HepG2 (cell line): ENCODE data around the gene MAGI1.

ENCODE experiments used
- CBX5 ChIP-seq: sonication (generic); formaldehyde crosslinking; IDR thresholded peaks from 2 replicates; pipeline ENCODE4 v1.4.0; 2020; ENCODE audit warnings: missing genetic modification reagents, borderline replicate concordance
- FOXK2 ChIP-seq: fragments of 450-650 bp; IDR thresholded peaks from 2 replicates; pipeline ENCODE4 v1.6.1; 2016
- KDM1A ChIP-seq: IDR thresholded peaks from 2 replicates; pipeline ENCODE4 v1.6.1; 2016; ENCODE audit warnings: missing compliant biosample characterization
- KDM6A ChIP-seq: IDR thresholded peaks from 2 replicates; pipeline ENCODE4 v1.6.1; 2016; ENCODE audit warnings: low read depth
- MYC ChIP-seq: sonication (generic); formaldehyde crosslinking; IDR thresholded peaks from 2 replicates; pipeline ENCODE4 v1.9.0; 2021; ENCODE audit warnings: missing genetic modification reagents, borderline replicate concordance
- NFYB ChIP-seq: sonication (generic); formaldehyde crosslinking; IDR thresholded peaks from 2 replicates; pipeline ENCODE4 v1.4.0; 2020; ENCODE audit warnings: missing genetic modification reagents
- POLR2A ChIP-seq, 2 experiments: IDR thresholded peaks; 2 replicates each; pipeline ENCODE4 v1.6.1; 2011; ENCODE audit warnings: low read depth in 2 of 2, low read length in 2 of 2, mild to moderate bottlenecking in 1 of 2, moderate library complexity in 1 of 2; ENCODE audit not compliant: insufficient read depth in 1 of 2
- TARDBP ChIP-seq: sonication (generic); formaldehyde crosslinking; IDR thresholded peaks from 2 replicates; pipeline ENCODE4 v1.8.0; 2022; ENCODE audit warnings: mild to moderate bottlenecking, missing genetic modification reagents
- ZKSCAN5 ChIP-seq: sonication (generic); formaldehyde crosslinking; IDR thresholded peaks from 2 replicates; pipeline ENCODE4 v1.5.1; 2020; ENCODE audit warnings: mild to moderate bottlenecking, missing genetic modification reagents
- ZNF496 ChIP-seq: sonication (generic); formaldehyde crosslinking; IDR thresholded peaks from 2 replicates; pipeline ENCODE4 v1.8.1; 2023; ENCODE audit warnings: mild to moderate bottlenecking, moderate library complexity, missing genetic modification reagents; ENCODE audit not compliant: insufficient replicate concordance
- ZNF839 ChIP-seq: sonication (generic); formaldehyde crosslinking; IDR thresholded peaks from 2 replicates; pipeline ENCODE4 v1.4.0; 2020; ENCODE audit warnings: missing genetic modification reagents, mild to moderate bottlenecking, borderline replicate concordance
- TF ChIP-seq, protein P1 (sequence below): sonication (generic); formaldehyde crosslinking; IDR thresholded peaks from 2 replicates; pipeline ENCODE4 v1.5.0; 2020; ENCODE audit warnings: mild to moderate bottlenecking, missing genetic modification reagents, moderate library complexity
- TF ChIP-seq, protein P2 (sequence below): sonication (generic); formaldehyde crosslinking; conservative IDR thresholded peaks from 2 replicates; pipeline ENCODE4 v1.8.1; 2023; ENCODE audit warnings: missing genetic modification reagents
- TF ChIP-seq, protein P3 (sequence below): IDR thresholded peaks from 2 replicates; pipeline ENCODE4 v1.6.1; 2012; ENCODE audit warnings: inconsistent platforms

GRCh38 chr3:65781594-65781993 is 257.1 kb downstream of the MAGI1 start:
- TF ChIP-seq, protein P1, sequence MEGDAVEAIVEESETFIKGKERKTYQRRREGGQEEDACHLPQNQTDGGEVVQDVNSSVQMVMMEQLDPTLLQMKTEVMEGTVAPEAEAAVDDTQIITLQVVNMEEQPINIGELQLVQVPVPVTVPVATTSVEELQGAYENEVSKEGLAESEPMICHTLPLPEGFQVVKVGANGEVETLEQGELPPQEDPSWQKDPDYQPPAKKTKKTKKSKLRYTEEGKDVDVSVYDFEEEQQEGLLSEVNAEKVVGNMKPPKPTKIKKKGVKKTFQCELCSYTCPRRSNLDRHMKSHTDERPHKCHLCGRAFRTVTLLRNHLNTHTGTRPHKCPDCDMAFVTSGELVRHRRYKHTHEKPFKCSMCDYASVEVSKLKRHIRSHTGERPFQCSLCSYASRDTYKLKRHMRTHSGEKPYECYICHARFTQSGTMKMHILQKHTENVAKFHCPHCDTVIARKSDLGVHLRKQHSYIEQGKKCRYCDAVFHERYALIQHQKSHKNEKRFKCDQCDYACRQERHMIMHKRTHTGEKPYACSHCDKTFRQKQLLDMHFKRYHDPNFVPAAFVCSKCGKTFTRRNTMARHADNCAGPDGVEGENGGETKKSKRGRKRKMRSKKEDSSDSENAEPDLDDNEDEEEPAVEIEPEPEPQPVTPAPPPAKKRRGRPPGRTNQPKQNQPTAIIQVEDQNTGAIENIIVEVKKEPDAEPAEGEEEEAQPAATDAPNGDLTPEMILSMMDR (CRISPR knock-in tag), result no peak
- TF ChIP-seq KDM6A (no peak), TARDBP (CRISPR knock-in tag) (no peak), MYC (CRISPR knock-in tag) (no peak), FOXK2 (no peak), CBX5 (CRISPR knock-in tag) (no peak), ZNF496 (no peak), KDM1A (CRISPR knock-in tag) (no peak), ZNF839 (CRISPR knock-in tag) (no peak), NFYB (CRISPR knock-in tag) (no peak), POLR2A (IDR thresholded peaks at IDR 0.05; ENCODE audit: insufficient read depth in 1 of 2, low read depth in 2 of 2, low read length in 2 of 2) (no peak), ZKSCAN5 (no peak)
- TF ChIP-seq, protein P2, sequence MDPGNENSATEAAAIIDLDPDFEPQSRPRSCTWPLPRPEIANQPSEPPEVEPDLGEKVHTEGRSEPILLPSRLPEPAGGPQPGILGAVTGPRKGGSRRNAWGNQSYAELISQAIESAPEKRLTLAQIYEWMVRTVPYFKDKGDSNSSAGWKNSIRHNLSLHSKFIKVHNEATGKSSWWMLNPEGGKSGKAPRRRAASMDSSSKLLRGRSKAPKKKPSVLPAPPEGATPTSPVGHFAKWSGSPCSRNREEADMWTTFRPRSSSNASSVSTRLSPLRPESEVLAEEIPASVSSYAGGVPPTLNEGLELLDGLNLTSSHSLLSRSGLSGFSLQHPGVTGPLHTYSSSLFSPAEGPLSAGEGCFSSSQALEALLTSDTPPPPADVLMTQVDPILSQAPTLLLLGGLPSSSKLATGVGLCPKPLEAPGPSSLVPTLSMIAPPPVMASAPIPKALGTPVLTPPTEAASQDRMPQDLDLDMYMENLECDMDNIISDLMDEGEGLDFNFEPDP (CRISPR knock-in tag), result no peak
- TF ChIP-seq, protein P3, sequence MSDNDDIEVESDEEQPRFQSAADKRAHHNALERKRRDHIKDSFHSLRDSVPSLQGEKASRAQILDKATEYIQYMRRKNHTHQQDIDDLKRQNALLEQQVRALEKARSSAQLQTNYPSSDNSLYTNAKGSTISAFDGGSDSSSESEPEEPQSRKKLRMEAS, result no peak
